ENCODE results near the gene CCDC15. TPM values are rescaled to one million over a fixed set of nuclear protein-coding genes. Genes with fewer than 3 reads are reported as not detected.

CCDC15 gene
- total and polyA plus RNA-seq, 2 of the 4 experiments (the other 2 are of a cell fraction), result 1.1 to 2.0 TPM

- Histone ChIP-seq H4K5ac (ENCODE audit: low read depth, low read length) (no peak overlapping the region), H3K27me3 (ENCODE audit: control insufficient read depth, insufficient read depth, low read length) (no peaks in the 10 kb centered on the region; the same call in 1 of the 2 replicates), H3K4me1 (ENCODE audit: control insufficient read depth, insufficient read depth, low read length) (peaks cover under 1% of the 10 kb centered on the region; the same call in 1 of the 2 replicates), H3K56ac (ENCODE audit: extremely low read depth, insufficient read depth, low read length) (no peak overlapping the region), H2BK15ac (ENCODE audit: low read depth, low read length) (no peak overlapping the region), H3K36me3 (ENCODE audit: control insufficient read depth, insufficient read depth, low read length) (no peaks in the 10 kb centered on the region), H3K14ac (replicated peaks; ENCODE audit: low read depth, low read length) (no peak overlapping the region), H4K20me1 (ENCODE audit: insufficient read depth, low read length) (no peaks in the 10 kb centered on the region), H3K23ac (ENCODE audit: low read depth, low read length) (no peak overlapping the region), H3K9me1 (ENCODE audit: insufficient read depth, low read length) (0 out of 2 replicates have a peak, but pooled peaks cover 7% of the 10 kb centered on the region), H3K4me2 (ENCODE audit: low read depth, low read length) (no peak overlapping the region), H3K9ac (ENCODE audit: low read depth, low read length) (no peak overlapping the region), H2AK9ac (replicated peaks; ENCODE audit: low read depth, low read length, poor library complexity) (peak overlapping the region; percentile 83), H2AK5ac (ENCODE audit: low read depth, low read length) (no peak overlapping the region), H3K79me1 (ENCODE audit: low read depth in 1 of 2, low read length in 2 of 2) (no peaks in the 10 kb centered on the region), H3K27ac (ENCODE audit: insufficient read depth, low read length) (no peak overlapping the region), H4K91ac (ENCODE audit: insufficient read depth, low read depth, low read length) (no peak overlapping the region), H2AFZ (replicated peaks; ENCODE audit: low read length, poor library complexity) (peak overlapping the region; percentile 36), H3K9me3 (ENCODE audit: control insufficient read depth, insufficient read depth, low read length) (no peaks in the 10 kb centered on the region), H3K4ac (ENCODE audit: low read depth, low read length) (no peak overlapping the region), H4K8ac (ENCODE audit: low read depth in 2 of 2, low read length in 2 of 2) (no peak overlapping the region), H3K4me3 (ENCODE audit: insufficient read depth, low read depth, low read length) (no peak overlapping the region), H2BK120ac (ENCODE audit: low read depth, low read length) (no peak overlapping the region), H2BK20ac (ENCODE audit: low read depth, low read length) (no peak overlapping the region), H3K18ac (ENCODE audit: low read depth, low read length) (no peak overlapping the region), H2BK5ac (ENCODE audit: low read depth, low read length, poor library complexity, severe bottlenecking) (no peak overlapping the region)
- no TSS peak for BruUV-seq (replicated peaks)
- ChIA-PET CTCF (no interaction called here), POLR2A (ENCODE audit: unreplicated experiment) (no interaction called here)
- 81% methylated on average over 5 of the region's 14 CpGs; no CpG with 5 or more reads in 1 of the 2 experiments for WGBS, 2 experiments (ENCODE audit: extremely low coverage in 2 of 2, insufficient read length in 1 of 2)
- TF ChIP-seq RAD21 (IDR thresholded peaks at IDR 0.05; ENCODE audit: low read length) (no peak), FOS (IDR thresholded peaks at IDR 0.05; ENCODE audit: low read depth, low read length) (no peak), CHD1 (IDR thresholded peaks at IDR 0.05; ENCODE audit: low read depth, low read length) (no peak), RCOR1 (IDR thresholded peaks at IDR 0.05; ENCODE audit: insufficient replicate concordance, low read length) (no peak), MAFK (IDR thresholded peaks at IDR 0.05; ENCODE audit: low read depth, low read length) (no peak), CEBPB (IDR thresholded peaks at IDR 0.05; ENCODE audit: low read depth, low read length) (no peak), NFE2L2 (IDR thresholded peaks at IDR 0.05; ENCODE audit: low read depth, low read length) (no peak), MXI1 (IDR thresholded peaks at IDR 0.05; ENCODE audit: borderline replicate concordance, low read depth, low read length) (no peak), POLR2A (IDR thresholded peaks at IDR 0.05; ENCODE audit: low read depth, low read length) (no peak), USF2 (IDR thresholded peaks at IDR 0.05; ENCODE audit: low read depth, low read length) (no peak), ELK1 (IDR thresholded peaks at IDR 0.05; ENCODE audit: borderline replicate concordance, low read depth, low read length) (no peak), SMC3 (IDR thresholded peaks at IDR 0.05; ENCODE audit: low read depth, low read length) (no peak), MAZ (IDR thresholded peaks at IDR 0.05; ENCODE audit: borderline replicate concordance, low read depth, low read length) (no peak), BHLHE40 (IDR thresholded peaks at IDR 0.05; ENCODE audit: low read depth, low read length) (no peak), RFX5 (IDR thresholded peaks at IDR 0.05; ENCODE audit: low read depth, low read length) (no peak)
- TF ChIP-seq, protein P1, sequence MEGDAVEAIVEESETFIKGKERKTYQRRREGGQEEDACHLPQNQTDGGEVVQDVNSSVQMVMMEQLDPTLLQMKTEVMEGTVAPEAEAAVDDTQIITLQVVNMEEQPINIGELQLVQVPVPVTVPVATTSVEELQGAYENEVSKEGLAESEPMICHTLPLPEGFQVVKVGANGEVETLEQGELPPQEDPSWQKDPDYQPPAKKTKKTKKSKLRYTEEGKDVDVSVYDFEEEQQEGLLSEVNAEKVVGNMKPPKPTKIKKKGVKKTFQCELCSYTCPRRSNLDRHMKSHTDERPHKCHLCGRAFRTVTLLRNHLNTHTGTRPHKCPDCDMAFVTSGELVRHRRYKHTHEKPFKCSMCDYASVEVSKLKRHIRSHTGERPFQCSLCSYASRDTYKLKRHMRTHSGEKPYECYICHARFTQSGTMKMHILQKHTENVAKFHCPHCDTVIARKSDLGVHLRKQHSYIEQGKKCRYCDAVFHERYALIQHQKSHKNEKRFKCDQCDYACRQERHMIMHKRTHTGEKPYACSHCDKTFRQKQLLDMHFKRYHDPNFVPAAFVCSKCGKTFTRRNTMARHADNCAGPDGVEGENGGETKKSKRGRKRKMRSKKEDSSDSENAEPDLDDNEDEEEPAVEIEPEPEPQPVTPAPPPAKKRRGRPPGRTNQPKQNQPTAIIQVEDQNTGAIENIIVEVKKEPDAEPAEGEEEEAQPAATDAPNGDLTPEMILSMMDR (conservative IDR thresholded peaks at IDR 0.05; ENCODE audit: low read depth, low read length), result no peak
- DNase-seq, result no peak
- no peak for ATAC-seq (ENCODE audit: low read depth)
- in situ Hi-C loops (cut with MboI; ENCODE audit: low sequenced_read_pairs) (no loop called here), intact Hi-C loops (cut with micrococcal nuclease) (no loop called here), dilution Hi-C loops (cut with HindIII; ENCODE audit: low sequenced_read_pairs, unreplicated experiment) (no loop called here)
Measured at GRCh38 chr11:125076378-125076945, 122.5 kb downstream of the CCDC15 start.

Measured in IMR-90 (cell line).